ENCODE data around the gene MDH1B.

Gene MDH1B

DNA sequence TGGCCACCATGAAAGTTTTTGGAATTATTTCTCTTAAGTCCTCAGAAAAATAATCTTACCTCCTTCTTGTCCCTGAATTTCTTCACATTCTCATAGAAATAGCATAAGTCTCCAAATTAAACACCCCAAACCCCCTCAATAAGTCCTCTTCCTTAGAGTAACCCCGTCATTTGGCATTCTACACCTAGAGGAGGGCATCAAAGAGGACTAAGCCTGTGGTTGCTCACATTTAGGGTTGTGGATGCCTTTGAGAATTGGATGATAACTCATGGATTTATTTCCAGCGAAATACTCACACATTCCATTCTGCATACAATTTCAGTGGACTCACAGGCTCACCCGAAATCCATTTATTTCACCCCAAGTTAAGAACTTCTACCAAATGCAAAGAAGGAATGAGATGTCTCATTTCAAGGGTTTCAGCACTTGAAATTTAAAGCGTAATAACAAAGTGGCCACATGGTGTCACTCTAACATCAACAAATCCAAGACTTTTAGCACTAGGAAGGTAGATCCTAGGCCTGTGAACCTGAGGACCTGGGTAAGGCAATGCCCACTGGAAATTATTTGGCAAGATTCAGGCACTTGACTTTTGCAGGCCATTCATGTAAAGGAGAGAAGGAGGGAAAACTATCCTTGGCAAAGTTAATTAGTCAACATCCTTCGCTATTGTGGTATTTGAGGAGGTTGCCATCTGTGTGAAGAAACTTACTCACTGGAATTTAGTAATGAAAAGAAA lies 71.6 kb downstream of the MDH1B start:
- DNase-seq = peak; percentile 80

DNA sequence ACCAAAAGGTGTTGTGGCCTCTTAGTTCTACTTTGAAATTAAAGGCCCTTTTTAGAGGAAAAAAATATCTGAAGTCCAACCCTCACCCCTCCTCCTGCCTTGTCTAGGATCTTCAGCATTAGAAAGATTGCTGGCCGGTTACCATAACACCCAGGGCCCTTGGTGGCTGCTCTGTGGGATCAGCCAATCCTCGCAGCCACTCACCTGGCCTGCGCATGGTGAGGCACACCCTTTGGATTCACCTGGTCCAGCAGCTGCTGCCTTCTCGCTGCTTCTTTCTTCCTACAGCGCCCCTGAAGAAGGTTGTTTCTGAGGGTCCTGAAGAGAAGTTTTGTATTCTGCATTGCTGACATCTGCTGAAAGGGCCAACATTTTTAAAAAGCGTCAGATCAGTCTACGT lies 72.2 kb downstream of the MDH1B start:
- DNase-seq = peak; percentile 13

DNA sequence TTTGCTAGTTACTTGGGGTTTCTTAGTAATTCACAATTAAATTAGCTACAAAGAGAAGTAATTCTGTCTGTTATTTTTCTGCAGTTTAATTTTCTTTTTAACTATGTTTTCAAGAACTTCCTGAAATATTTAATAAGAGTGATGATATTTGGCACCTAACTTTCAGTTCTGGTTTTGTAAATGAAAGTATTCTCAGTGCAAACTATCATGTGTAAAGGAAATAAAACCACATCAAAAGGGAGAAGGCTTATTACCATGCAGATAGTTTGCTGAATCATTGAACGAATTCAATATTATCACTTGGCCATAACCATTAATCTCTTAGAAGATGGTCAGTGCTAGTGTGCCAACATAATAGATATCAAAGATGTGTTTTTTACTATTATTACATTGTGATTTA lies 76.1 kb downstream of the MDH1B start:
- DNase-seq = no peak

DNA sequence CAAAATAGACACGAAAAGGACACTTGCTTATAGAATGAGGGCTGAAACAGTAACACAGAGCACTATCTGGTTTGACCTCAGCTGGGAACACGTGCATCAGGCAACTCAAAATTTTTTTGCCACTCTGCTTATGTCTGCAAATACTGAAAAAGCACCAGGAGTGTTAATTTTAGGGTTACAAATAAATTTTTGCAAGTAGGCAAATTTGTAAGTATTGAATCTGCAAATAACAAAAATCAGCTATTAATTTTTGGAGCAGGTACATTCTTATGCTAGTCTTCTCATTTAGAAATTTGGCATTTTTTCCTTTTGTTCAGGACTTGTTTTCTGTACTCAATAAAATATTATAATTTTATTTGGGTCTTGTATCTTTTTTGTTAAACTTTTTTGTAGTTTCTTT lies 76.7 kb downstream of the MDH1B start:
- no peak for DNase-seq

Data from DMS79 treated with DMSO at 0.1 percent for 48 hours (cell line).